Spleen (tissue), 7 donors: ENCODE measurements around the gene SRPX.

Source experiments
- CTCF ChIP-seq, 11 experiments: fragments of 200-600 bp in 7 of 11; fragments of 450-650 bp in 4 of 11; sonication (generic) in 4 of 11; IDR thresholded peaks in 8 of 11; conservative IDR thresholded peaks in 3 of 11; 1 replicate in 7 of 11; 2 replicates in 4 of 11; pipeline versions ENCODE4 v1.4.0 to v1.8.0; 2016 to 2021; ENCODE audit warnings: antibody characterized with exemption in 11 of 11, inconsistent platforms in 4 of 11, mild to moderate bottlenecking in 1 of 11
- POLR2A ChIP-seq, 3 donors: fragments of 450-650 bp; IDR thresholded peaks; one replicate each; pipeline ENCODE4 v1.5.1; 2017; ENCODE audit warnings: antibody characterized with exemption in 3 of 3, mild to moderate bottlenecking in 1 of 3
- donor health status: DM: no; HTN: no; CAD: no; lungs with moderate emphysema.
- donor health status: DM: no; HTN: no; CAD: no.
- donor health status: DM: no; HTN: no; CAD: no.

GRCh38 chrX:38236901-38237615 is 16.4 kb upstream of the SRPX start:
- TF ChIP-seq CTCF (IDR thresholded peaks at IDR 0.05 in 8 of 11, conservative IDR thresholded peaks at IDR 0.05 in 3 of 11) (no peak), POLR2A (IDR thresholded peaks at IDR 0.05) (no peak)
